HG02763 (cell line): ENCODE measurements around the gene TRIL.

ENCODE experiments used
- ATAC-seq: cut with Tn5 transposase; IDR thresholded peaks from one replicate; pipeline ENCODE4 v1.9.1; 2021; ENCODE audit warnings: mild to moderate bottlenecking, moderate library complexity; ENCODE audit not compliant: unreplicated experiment

The TRIL gene, protein sequence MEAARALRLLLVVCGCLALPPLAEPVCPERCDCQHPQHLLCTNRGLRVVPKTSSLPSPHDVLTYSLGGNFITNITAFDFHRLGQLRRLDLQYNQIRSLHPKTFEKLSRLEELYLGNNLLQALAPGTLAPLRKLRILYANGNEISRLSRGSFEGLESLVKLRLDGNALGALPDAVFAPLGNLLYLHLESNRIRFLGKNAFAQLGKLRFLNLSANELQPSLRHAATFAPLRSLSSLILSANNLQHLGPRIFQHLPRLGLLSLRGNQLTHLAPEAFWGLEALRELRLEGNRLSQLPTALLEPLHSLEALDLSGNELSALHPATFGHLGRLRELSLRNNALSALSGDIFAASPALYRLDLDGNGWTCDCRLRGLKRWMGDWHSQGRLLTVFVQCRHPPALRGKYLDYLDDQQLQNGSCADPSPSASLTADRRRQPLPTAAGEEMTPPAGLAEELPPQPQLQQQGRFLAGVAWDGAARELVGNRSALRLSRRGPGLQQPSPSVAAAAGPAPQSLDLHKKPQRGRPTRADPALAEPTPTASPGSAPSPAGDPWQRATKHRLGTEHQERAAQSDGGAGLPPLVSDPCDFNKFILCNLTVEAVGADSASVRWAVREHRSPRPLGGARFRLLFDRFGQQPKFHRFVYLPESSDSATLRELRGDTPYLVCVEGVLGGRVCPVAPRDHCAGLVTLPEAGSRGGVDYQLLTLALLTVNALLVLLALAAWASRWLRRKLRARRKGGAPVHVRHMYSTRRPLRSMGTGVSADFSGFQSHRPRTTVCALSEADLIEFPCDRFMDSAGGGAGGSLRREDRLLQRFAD

DNA sequence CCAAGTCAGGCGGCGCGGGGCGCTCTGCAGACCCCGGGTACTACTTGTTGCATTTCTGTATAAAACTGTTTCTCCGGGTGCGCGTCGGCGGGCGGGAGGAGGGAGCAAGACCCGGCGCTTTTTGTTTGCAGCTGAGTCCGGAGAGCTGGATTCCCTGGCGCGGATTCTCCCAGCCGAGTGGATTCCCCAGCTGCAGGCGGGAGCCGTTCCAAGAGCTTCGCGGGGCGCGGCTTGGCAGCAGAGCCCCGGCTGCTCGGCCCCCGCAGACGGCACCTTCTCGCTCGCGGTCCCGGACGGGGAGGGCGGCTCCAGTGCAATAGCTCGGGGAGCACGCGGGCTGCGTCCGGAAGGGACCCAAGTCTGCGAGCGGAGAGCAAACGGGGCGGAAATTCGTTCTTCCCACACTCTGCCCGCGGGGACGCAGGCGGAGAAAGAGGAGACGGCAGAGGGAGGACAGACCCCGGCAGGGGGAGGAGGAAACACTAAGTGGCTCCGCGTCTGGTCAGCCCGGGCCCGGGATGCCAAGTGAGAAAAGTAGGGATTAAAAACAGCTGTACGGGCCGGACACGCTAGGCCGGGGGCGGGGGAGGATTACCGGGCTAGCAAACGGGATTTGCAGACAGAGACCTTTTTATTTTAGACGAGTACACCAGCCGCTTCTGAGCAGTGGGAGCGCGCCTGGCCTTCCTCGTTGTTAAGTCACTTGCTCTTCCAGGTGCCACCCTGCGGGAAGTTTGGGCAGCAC lies at the start of gene TRIL:
TRIL (minus strand) TSS at position 96 of the 745 bp plus-strand sequence. CDS start 284 bp downstream, outside the sequence.
- no peak for ATAC-seq

DNA sequence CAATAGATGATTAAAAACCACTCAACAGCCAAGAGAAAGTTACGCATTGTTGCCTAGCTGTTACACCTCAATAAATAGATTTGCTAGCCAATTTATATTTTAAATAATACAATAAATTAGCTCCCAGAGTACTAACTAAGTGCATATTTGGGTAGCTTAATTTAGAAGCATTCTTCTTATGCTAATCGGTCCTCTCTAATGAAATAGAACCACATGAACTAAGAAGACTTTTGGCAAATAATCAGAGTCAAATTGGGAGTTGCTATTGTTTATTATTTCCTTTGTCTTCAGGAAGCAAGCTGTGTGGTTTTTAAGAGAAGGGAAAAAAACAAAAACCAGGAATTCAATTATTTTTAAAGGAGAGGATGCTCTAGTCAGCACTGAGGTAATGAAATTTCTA lies 49.0 kb upstream of the TRIL start:
- no peak for ATAC-seq

DNA sequence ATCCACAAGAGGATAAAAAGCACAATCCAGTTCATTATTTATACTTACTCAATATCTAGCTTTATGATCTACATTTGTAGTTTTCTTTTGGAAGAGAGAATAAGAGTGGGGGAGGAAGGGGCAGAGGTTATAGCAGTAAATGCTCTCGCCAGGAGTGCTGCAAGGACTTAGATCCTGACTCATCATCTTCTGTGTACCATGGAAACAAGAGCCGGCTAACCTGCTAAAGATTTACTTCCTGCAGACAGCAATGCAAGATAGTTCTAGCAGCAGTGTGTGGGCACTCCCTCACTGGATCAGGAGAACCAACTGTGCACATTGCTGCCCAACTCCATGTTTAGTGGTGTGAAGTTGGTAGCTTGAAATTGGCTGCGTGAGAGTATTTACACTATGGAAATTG lies 47.7 kb upstream of the TRIL start:
- no peak for ATAC-seq

DNA sequence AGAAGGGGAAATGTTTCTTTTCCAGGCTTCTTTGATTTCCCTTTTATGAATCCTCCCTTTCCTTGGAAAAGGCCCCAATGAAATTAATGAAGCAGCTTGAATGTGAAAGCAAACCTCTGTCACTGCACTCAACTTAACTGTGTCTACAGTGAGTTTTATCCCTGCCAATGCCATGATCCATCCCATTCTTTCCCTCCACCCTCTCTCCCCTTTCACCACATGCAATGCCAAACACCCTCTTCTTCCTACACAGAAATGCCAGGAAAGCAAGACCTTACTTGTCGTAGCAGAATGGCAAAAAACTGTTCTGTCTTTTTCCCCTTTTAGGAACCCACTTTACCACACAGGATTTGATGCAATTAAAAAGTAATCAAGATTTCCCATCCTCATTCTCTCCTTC lies 47.3 kb upstream of the TRIL start:
- no peak for ATAC-seq

DNA sequence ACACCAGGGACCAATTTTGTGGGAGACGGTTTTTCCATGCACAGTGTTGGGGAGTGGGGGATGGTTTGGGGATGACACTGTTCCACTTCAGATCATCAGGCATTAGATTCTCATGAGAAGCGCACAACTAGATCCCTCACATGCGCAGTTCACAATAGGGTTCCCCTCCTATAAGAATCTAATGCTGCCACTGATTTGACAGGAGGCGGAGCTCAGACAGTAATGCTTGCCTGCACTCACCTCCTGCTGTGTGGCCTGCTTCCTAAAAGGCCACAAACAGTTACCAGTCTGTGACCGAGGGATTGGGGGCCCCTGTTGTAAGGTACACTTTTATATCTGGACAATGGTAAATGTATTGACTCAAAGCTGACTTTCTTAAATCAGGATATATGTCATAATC lies 45.6 kb upstream of the TRIL start:
- ATAC-seq: no peak

DNA sequence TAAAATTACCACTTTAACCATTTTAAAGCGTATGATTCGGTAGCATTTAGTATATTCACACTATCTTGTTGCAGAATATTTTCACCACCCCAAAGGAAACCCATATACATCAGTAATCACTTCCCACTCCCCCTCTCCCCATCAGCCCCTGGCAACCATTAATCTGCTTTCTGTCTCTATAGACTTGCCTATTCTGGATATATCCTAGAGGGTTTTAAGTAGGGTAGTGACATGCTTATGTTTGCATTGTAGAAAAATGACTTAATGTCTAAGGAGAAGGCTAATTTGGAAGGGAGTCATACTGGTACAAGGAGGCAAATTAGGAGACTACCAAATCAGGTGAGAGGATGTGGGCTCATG lies 42.6 kb upstream of the TRIL start:
- ATAC-seq: no peak

DNA sequence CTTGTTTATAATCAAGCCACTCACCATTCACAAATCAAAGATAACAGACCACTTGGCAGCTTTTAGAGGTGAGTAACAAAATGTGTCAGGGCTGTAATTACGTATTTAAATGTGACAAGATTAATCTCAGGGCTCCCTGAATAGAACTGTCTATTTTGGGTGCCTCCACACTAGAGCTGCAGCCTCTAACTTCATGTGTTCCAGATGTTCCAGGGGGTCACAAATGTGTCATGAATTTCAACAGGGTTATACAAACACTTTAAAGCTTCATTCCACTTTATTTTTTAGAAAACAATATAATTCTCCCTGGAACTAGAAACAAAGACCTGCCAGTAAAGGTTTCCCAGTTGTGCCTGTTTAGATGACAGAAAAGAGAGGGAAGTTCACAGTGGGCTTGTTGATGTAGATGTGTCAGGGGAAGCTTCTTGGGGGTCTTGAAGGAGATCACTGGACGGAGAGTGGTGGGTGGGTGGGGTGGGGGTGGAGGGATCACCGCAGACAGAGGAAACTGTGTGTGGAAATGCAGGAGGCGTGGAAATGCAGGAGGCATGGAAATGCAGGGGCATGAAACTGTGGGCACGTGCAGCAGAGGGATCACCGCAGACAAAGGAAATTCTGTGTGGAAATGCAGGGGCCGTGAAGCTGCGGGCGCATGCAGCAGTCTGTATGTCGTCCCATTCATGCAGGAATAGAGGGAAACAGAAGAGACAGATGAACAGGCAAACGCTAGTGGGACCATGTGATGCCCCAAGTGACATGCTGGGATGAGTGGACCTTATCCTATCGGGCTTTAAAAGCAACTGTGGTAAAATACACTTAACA lies 42.0 kb upstream of the TRIL start:
- no peak for ATAC-seq

DNA sequence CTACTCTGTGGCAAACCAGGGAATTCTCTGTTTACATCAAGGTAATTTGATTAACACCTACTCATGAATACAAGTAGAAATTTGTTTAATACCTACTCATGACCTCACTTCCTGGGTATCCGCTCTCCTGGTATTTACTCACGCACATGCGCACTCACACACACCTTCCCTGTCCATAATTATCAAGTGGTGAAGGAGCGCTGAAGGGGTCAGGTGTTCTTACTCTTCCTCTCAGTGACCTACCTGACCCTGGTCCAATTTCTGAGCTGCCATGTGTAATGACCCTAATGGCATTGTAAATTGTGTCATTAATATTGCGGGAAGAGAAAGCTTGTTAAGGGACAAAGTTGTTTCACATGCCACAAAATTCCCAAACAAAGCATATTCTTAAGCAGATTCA lies 41.3 kb upstream of the TRIL start:
- ATAC-seq: no peak

DNA sequence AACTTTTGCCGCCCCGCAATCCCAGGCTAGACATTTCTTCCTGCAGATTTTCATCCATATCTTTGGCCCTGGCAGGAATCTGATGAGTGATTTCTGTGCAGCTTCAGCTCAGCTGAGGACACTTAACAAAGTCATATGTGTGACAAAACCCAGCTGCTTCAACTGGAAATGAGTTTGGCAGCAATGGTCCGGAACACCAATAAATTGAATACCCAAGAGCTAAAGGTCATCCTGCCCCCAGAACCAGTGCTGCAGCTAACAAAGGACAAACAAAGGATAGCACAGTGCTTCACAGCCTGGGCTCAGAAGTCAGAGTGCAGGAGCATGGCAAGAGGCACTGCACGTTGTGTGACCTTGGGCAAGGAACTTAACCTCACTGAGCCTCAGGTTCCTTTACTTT lies 40.0 kb upstream of the TRIL start:
- ATAC-seq: no peak

DNA sequence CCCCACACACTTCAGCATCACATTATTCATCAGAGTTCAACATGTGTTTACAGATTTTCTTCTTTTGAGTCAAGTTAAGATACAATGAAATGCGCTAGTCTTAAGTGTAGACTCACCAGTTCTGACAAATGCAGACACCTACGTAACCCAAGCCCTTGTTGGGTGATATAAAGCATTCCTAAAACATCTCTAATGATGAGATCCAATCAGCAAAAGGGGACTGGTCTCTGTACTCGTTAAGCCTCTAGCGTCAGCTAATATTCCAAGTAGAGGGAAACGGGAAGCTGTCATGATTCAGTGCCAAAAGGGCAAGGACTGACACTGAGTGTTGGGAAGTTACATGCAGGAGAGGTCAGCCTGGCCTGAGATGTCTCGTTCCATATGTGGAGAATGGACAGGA lies 38.7 kb upstream of the TRIL start:
- ATAC-seq: no peak

DNA sequence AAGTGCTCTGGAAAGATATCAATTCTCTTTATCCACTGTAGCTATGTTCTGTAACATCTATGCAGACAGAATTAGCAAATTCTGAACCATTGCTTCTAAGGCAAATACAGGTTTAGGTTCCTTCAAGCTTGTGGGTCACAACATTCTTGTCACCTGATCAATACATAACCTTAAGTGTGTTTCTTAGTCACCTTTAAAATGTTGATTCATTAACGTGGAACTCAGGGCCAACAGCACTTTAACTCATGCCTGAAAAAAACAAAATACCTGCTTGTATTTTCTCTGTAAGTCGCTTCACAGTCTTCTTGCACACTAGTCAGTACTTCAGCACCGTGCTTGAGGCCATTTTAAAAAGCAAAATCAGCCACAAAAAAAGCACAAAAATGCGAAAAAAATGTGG lies 35.2 kb upstream of the TRIL start:
- no peak for ATAC-seq

DNA sequence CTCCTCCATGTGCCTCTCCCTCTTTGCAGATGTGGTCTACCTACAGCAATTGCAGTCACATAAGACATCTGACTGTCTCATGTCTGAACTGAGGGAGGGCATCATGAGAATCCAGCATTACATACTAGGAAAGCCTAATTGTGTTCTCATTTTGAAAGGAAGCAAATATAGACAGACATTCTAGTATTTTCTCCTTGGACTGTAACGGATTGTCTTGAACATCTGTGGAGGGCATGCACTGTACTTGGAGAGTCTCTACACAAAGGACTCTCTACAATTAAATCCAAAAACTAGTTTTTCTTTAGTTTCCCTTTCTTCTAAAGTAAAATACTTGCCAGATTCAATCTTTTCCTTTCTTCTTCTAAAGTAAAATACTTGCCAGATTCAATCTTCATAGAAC lies 34.7 kb upstream of the TRIL start:
- ATAC-seq: no peak

DNA sequence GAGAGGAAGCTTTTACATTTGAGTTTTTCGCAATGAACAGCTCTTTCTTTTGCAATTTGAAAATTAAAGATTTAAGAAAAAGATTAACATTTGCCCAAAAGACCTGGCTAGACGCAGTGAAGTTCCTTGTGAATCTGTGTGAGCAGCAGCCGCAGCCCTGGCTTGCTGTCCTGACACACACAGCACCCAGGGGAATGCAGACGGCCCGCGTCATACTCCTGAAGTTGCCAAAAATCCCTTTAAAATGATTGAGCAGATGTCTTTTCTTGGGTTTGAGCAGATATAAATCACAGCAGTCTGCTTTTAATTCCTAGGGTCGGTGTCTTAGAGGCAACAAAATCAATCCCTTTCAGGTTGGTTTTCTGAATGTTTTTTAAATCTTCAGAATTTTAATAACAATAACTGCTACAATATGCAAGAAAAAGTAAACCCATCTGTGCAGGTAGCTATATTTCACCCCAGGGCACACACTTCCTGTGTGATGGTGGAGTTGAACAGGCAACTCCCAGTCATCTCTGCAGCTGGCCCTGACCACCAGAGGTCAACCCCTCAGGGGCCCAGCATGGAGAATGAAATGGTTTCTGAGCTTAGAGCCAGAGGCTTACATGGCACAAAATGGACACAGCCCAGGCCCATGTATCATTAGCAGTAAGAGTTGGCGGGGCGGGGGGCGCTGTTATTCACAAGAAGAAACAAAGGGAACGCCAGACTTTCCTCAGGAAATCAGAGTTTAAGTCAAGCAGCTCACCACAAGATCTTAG lies 32.2 kb upstream of the TRIL start:
- ATAC-seq: no peak

DNA sequence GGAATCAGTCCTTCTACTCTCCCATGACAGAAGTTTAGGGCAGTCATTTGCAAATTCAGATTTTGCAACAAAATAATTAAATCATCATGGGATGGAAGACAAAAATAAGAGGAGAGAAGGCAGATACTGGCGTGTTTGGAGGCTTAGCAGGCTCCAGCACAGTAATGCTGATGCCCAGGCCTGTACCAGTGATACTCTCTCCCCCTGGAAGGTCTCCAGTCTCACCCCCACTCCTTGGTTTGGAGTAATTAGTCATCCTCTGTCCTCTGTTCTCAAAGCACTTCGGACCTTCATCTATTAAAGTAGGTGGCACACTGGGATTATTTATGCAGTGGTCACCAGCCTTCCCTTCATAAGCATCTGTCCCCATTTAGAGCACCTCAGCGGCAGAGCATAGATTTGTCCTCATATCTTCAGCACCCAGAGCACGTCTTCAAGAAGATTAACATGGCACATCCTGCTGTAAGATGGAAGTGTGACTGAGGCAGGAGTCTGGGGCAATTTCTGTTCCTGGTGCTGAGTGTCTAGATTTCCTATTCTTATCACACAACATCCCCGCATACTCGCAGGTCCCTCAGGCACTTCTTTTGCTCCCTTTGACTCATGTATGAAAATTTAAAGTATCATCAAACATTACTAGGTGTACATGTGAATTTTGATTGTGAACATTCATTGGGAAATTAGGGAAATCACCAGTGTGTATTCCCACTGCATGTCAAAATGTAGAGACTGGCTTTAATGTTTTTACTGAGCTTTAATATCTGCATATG lies 31.3 kb upstream of the TRIL start:
- ATAC-seq: no peak

DNA sequence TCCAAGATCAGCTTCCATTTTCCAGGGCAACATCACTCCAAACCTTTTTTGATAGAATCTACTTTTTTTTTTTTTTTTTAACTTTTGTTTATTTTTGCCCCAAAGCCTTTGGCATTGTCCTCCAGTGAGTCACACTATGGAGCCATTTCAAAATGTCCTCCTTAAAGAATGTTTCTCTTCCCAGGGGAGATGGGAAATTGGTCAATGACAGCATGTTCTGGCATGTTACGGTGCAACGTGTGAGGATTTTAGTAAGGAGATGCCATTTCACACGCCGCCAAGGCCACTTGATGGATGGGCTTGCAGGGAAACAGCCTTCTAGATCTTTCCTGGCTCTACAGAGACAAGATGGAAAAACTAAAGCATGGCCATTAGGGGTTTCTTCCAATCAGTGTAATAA lies 30.7 kb upstream of the TRIL start:
- no peak for ATAC-seq

DNA sequence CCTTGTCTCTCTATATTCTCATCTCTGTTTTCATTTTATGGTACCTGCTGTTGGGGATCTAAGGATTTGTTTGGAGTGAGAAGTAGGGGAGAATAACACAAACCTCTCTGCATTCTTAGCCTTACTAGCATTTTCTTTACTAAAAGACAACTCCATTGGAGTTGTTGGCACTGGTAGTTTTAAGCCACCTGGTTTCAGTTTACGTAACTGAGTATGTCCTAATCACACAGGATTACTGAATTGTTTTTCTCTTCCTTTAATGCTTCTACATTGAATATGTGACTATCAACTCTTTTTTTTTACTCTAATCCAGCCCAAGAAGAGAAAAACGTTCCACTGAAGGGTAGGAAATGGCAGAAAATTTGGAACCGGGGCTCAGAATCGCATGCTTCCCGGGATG lies 30.0 kb upstream of the TRIL start:
- ATAC-seq: no peak

DNA sequence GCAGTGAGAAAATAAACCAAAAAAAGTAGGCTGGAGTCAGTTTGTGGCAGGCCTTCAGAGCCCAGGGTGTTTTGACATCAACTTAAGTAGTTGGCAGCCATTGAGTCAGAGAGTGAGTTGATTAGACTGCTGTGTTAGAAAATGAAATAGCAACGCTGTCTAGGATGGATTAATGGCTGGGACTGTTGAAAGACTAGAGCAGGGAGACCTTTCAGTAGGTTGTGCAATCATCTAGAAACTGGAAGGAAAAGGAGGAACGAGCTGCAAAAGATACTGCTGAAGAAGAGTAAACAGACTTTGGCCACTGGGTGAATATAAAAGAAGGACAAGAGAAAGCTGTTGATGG lies 28.6 kb upstream of the TRIL start:
- no peak for ATAC-seq

DNA sequence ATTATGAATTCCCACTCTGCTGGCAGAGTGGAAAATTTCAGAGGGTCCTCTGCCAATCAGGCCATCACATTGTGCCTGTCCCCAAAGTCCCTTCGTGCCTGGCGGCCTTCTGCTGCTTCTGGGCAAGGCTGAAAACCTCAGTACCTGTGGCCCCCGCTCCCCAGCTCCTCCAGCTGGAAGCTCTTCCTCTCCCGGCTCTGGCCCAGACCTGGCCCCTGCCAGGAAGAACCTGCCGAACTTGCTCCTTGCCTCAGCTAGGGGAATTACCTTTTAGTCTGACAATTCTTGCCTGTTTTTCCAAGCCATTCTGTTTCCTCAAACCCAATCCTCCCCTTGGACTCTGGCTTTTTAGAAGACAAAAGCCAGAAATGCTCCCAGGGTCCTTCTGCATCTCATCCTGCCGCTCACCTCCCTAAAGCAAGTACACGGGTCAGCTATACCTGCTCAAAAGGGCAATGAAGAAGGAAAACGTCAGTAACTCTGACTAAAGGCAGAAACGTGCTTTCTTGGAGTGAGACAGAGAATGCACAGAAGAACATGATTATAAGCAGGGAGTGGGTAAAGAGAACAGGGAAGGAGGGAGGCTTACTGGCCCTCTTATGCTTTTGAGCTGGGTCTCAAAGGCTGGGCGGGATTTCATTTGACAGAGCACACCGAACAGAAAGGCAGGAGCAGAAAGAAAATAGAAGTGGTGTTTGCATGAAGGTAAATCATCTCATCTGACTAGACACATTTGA lies 28.1 kb upstream of the TRIL start:
- no peak for ATAC-seq

DNA sequence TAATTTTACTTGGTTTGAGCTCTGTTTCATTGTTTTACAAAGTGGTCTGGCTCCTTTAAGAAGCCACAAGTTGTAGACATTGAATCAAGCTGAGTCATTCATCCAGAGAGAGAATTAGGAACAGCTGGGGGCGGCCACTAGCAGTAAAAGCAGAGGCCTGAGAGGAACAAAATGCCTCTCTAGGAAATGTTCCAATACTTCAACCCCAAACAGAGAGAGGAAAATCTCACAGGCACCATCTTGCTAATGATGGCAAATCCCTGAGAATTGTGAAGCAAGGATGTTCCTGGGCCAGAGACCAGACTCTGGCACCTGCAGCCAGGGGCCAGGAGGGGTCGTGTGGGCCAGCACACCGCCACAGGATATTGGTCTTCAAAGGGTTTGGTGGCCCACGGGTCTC lies 26.5 kb upstream of the TRIL start:
- no peak for ATAC-seq
